CD4-positive, alpha-beta T cell (primary cell): ENCODE results near the gene KAZALD1. TPM values are rescaled to one million over a fixed set of nuclear protein-coding genes. Genes with fewer than 3 reads are reported as not detected.
"Not testable (repeated sequence)": the region's sequence is repeated elsewhere in the genome, so short reads cannot be mapped to it uniquely, and the experiment has no call there.

Source experiments
- ATAC-seq: fragments of 200-7000 bp; cut with Tn5 transposase; one replicate; pipeline ENCODE4 v1.10.0; 2022; ENCODE audit warnings: mild to moderate bottlenecking; ENCODE audit not compliant: poor library complexity
- CTCF ChIA-PET: fragments of 350-600 bp; sonication (Branson Sonifier 250); formaldehyde crosslinking; loops from one replicate; lab custom pipeline; 2021; ENCODE audit warnings: antibody characterized with exemption, inconsistent platforms; lab: Charles Lee
- POLR2A ChIA-PET: fragments of 350-600 bp; sonication (Branson Sonifier 250); formaldehyde crosslinking; loops from one replicate; lab custom pipeline; 2021; ENCODE audit warnings: antibody characterized with exemption, inconsistent platforms; lab: Charles Lee
- DNase-seq, 14 experiments: peaks; one replicate each; pipeline ENCODE4 v3.0.0-alpha.2; 2013 to 2020; ENCODE audit warnings: mixed read lengths in 2 of 14
- H3K27ac ChIP-seq, 2 donors: one replicate each; pipeline versions ENCODE4 v1.5.1 to v1.7.0; 2013; ENCODE audit warnings: low read length in 2 of 2, low read depth in 1 of 2, mild to moderate bottlenecking in 1 of 2
- H3K27me3 ChIP-seq, 2 experiments: 1 replicate in 1 of 2; 2 replicates in 1 of 2; pipeline versions ENCODE4 v1.6.1 to v1.7.0; 2013; ENCODE audit warnings: low read length in 2 of 2, control low read depth in 1 of 2, mild to moderate bottlenecking in 1 of 2, moderate library complexity in 1 of 2; ENCODE audit not compliant: insufficient read depth in 2 of 2, control insufficient read depth in 1 of 2
- H3K36me3 ChIP-seq: one replicate; pipeline ENCODE4 v1.6.1; 2013; ENCODE audit warnings: low read length, control low read depth; ENCODE audit not compliant: insufficient read depth
- H3K4me1 ChIP-seq: one replicate; pipeline ENCODE4 v1.6.1; 2013; ENCODE audit warnings: low read length, control low read depth; ENCODE audit not compliant: insufficient read depth
- H3K4me3 ChIP-seq: one replicate; pipeline ENCODE4 v1.5.1; 2013; ENCODE audit warnings: mild to moderate bottlenecking, low read length, moderate library complexity
- H3K9me3 ChIP-seq, 2 experiments: 1 replicate in 1 of 2; 2 replicates in 1 of 2; pipeline versions ENCODE4 v1.6.1 to v1.7.0; 2013; ENCODE audit warnings: low read length in 2 of 2, mild to moderate bottlenecking in 2 of 2, control low read depth in 1 of 2, moderate library complexity in 1 of 2; ENCODE audit not compliant: control insufficient read depth in 1 of 2, insufficient read depth in 1 of 2
- H3K27ac Mint-ChIP-seq: one replicate; pipeline ENCODE4 v1.8.0; 2020; ENCODE audit warnings: mixed read lengths
- H3K27me3 Mint-ChIP-seq: one replicate; pipeline ENCODE4 v1.8.0; 2021; ENCODE audit warnings: mixed read lengths
- H3K36me3 Mint-ChIP-seq: one replicate; pipeline ENCODE4 v1.8.0; 2021; ENCODE audit warnings: low read depth, mixed read lengths
- H3K4me1 Mint-ChIP-seq: one replicate; pipeline ENCODE4 v1.8.0; 2021; ENCODE audit warnings: low read depth, mixed read lengths
- H3K4me3 Mint-ChIP-seq: one replicate; pipeline ENCODE4 v1.8.0; 2020; ENCODE audit warnings: mild to moderate bottlenecking, mixed read lengths
- H3K9me3 Mint-ChIP-seq: one replicate; pipeline ENCODE4 v1.8.0; 2020; ENCODE audit warnings: mixed read lengths
- intact Hi-C, 2 experiments: fragments of 100-400 bp; cut with DNase I in 1 of 2; cut with micrococcal nuclease in 1 of 2; formaldehyde crosslinking; loops; one replicate each; pipeline versions ENCODE4 v1.15.1 to v1.9.0; 2023 to 2025; cut with DNase I, micrococcal nuclease
- total RNA-seq, 174 experiments: library from RNA in 2 of 174; stranded (reverse) in 2 of 174; gene quantifications; one replicate each; pipeline ENCODE4 v1.2.3 and lab custom pipeline; 2021 to 2026
- TF ChIP-seq, protein P1 (sequence below): fragments of 200-600 bp; IDR thresholded peaks from one replicate; pipeline ENCODE4 v1.8.0; 2022; ENCODE audit warnings: antibody characterized with exemption, mild to moderate bottlenecking

The KAZALD1 gene
- total RNA-seq, 2 experiments from 2014 or later, result not detected

- H3K9me3 ChIP-seq, result no peaks in the 10 kb centered on the region
- CTCF ChIA-PET, result interaction anchor here (0.5 to 3.5 kb wide), 13 partner anchors 9 to 660 kb away, joined by 3 to 28 read pairs (median 4); partner anchors contain the start of genes HIF1AN and LZTS2
- H3K27me3 ChIP-seq, result no peaks in the 10 kb centered on the region
- peak overlapping the region; percentile 99 for H3K4me3 ChIP-seq
- H3K36me3 ChIP-seq, result peaks cover 26% of the 10 kb centered on the region
- intact Hi-C loops, result loop anchor here (1.0 to 5.0 kb wide), 2 partner anchors 34 to 35 kb away; no protein-coding TSS in a partner anchor
- DNase-seq, result peak; percentile 55 to 93 (median 80)
- peak overlapping the region; percentile 97 for H3K27ac Mint-ChIP-seq
- no peaks in the 10 kb centered on the region for H3K9me3 Mint-ChIP-seq
- POLR2A ChIA-PET, result interaction anchor here (0.9 to 3.2 kb wide), 8 partner anchors 10 to 119 kb away, joined by 3 to 48 read pairs (median 4); partner anchors contain the start of genes KAZALD1, LZTS2 and SLF2
- peaks cover 19% of the 10 kb centered on the region for H3K4me1 Mint-ChIP-seq
- H3K27ac ChIP-seq, result peak overlapping the region; percentile 93 to 97
- H3K4me3 Mint-ChIP-seq, result peak overlapping the region; percentile 95
- peaks cover 35% of the 10 kb centered on the region for H3K36me3 Mint-ChIP-seq
- H3K27me3 Mint-ChIP-seq, result no peaks in the 10 kb centered on the region
- ATAC-seq, result peak; percentile 59
- TF ChIP-seq, protein P1, sequence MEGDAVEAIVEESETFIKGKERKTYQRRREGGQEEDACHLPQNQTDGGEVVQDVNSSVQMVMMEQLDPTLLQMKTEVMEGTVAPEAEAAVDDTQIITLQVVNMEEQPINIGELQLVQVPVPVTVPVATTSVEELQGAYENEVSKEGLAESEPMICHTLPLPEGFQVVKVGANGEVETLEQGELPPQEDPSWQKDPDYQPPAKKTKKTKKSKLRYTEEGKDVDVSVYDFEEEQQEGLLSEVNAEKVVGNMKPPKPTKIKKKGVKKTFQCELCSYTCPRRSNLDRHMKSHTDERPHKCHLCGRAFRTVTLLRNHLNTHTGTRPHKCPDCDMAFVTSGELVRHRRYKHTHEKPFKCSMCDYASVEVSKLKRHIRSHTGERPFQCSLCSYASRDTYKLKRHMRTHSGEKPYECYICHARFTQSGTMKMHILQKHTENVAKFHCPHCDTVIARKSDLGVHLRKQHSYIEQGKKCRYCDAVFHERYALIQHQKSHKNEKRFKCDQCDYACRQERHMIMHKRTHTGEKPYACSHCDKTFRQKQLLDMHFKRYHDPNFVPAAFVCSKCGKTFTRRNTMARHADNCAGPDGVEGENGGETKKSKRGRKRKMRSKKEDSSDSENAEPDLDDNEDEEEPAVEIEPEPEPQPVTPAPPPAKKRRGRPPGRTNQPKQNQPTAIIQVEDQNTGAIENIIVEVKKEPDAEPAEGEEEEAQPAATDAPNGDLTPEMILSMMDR, result no peak
- H3K4me1 ChIP-seq, result peaks cover 38% of the 10 kb centered on the region
Observed at GRCh38 chr10:101031796-101032636, 29.8 kb upstream of the KAZALD1 start.

DNA sequence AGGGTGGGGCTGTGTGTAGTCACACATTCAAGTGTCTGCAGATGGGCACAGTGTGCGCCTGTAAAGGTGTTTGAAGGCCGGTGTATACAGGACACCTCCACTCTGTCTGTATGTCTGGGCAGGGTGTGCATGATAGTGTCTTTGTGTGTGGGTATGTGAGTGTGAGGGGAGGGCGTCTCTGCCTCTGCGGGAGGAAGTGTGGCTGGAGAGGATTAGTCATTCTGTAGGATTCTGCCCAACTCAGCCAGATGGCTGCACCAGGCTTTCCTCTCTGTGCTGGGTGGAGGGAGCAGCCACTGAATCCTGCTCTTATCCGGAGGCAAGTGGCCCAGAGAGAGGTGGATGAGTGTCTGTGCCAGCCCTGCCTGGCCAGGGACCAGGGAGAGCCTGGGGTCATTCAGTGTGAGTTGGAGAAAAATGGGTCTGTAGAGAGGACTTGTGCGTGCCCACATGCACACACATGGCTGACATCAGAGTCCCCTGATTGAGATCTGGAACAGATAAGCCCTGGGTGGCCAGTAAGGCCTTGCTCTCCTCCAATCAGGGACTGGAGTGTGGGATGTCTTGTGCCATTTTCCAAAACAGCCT, 29.1 kb upstream of the KAZALD1 start:
- peaks cover 38% of the 10 kb centered on the region for H3K4me1 ChIP-seq
- peaks cover 19% of the 10 kb centered on the region for H3K4me1 Mint-ChIP-seq
- H3K4me3 Mint-ChIP-seq, result peak overlapping the region; percentile 95
- ChIA-PET CTCF (interaction anchor here (2.2 to 3.5 kb wide), 4 partner anchors 9 to 33 kb away, joined by 7 to 28 read pairs (median 19); partner anchors contain the start of gene LZTS2), POLR2A (interaction anchor here (0.8 to 3.2 kb wide), 8 partner anchors 9 to 120 kb away, joined by 3 to 48 read pairs (median 4); partner anchors contain the start of genes KAZALD1, LZTS2 and SLF2)
- no peaks in the 10 kb centered on the region for H3K27me3 ChIP-seq
- no peaks in the 10 kb centered on the region for H3K27me3 Mint-ChIP-seq
- DNase-seq (peak in 12 of 14 experiments; percentile 26 to 74 (median 51)), ATAC-seq (peak; percentile 18)
- intact Hi-C loops, result loop anchor here (5.0 kb wide), 1 partner anchor 35 kb away; no protein-coding TSS in a partner anchor
- peaks cover 33% of the 10 kb centered on the region for H3K36me3 ChIP-seq
- no peaks in the 10 kb centered on the region for H3K9me3 Mint-ChIP-seq
- H3K36me3 Mint-ChIP-seq, result peaks cover 42% of the 10 kb centered on the region
- peak overlapping the region; percentile 97 for H3K27ac Mint-ChIP-seq
- no peaks in the 10 kb centered on the region for H3K9me3 ChIP-seq
- peak overlapping the region; percentile 99 for H3K4me3 ChIP-seq
- TF ChIP-seq, protein P1, result no peak
- peak overlapping the region; percentile 93 to 97 for H3K27ac ChIP-seq

DNA sequence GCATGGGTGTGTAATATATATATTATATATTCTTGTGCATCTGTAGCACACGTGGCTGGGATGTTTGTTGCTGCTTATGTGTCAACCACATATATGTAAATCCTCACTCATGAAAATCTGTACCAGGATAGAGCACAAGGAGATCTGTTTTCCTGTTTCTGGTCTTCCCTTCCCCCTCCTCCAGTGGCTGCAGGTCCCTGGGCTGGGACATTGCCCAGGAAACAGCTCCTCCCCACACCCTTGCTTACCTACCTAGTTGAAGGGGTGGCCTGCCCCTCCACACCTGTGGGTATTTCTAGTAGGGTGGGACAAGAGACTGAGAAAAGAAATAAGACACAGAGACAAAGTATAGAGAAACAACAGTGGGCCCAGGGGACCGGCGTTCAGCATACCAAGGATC, 28.5 kb upstream of the KAZALD1 start:
- H3K4me3 ChIP-seq, result peak overlapping the region; percentile 99
- ChIA-PET POLR2A (interaction anchor here (0.8 to 1.4 kb wide), 2 partner anchors 33 to 120 kb away, joined by 3 to 5 read pairs; partner anchors contain the start of gene SLF2), CTCF (interaction anchor here (3.4 to 3.5 kb wide), 2 partner anchors 8 to 17 kb away, joined by 27 to 28 read pairs; no protein-coding TSS in a partner anchor)
- H3K4me1 ChIP-seq, result peaks cover 38% of the 10 kb centered on the region
- H3K9me3 ChIP-seq, result no peaks in the 10 kb centered on the region
- peaks cover 19% of the 10 kb centered on the region for H3K4me1 Mint-ChIP-seq
- ATAC-seq (no peak), DNase-seq (no peak)
- no peaks in the 10 kb centered on the region for H3K27me3 ChIP-seq
- peaks cover 48% of the 10 kb centered on the region for H3K36me3 Mint-ChIP-seq
- peak overlapping the region; percentile 97 for H3K27ac Mint-ChIP-seq
- peak overlapping the region in 1 of 2 donors; percentile 59 for H3K27ac ChIP-seq
- TF ChIP-seq, protein P1, result no peak
- intact Hi-C loops, result loop anchor here (5.0 kb wide), 1 partner anchor 34 kb away; no protein-coding TSS in a partner anchor
- no peaks in the 10 kb centered on the region for H3K9me3 Mint-ChIP-seq
- H3K36me3 ChIP-seq, result peaks cover 39% of the 10 kb centered on the region
- peak overlapping the region; percentile 95 for H3K4me3 Mint-ChIP-seq
- no peaks in the 10 kb centered on the region for H3K27me3 Mint-ChIP-seq

- peaks cover 50% of the 10 kb centered on the region for H3K36me3 ChIP-seq
- H3K27me3 Mint-ChIP-seq, H3K4me3 ChIP-seq, H3K27ac ChIP-seq, POLR2A ChIA-PET, H3K27me3 ChIP-seq, H3K9me3 ChIP-seq, H3K4me3 Mint-ChIP-seq, H3K9me3 Mint-ChIP-seq, ATAC-seq, DNase-seq: not testable (repeated sequence)
- H3K36me3 Mint-ChIP-seq, result peaks cover 57% of the 10 kb centered on the region
- H3K27ac Mint-ChIP-seq, result peak overlapping the region; percentile 12
- H3K4me1 ChIP-seq, result peaks cover 38% of the 10 kb centered on the region
- H3K4me1 Mint-ChIP-seq, result peaks cover 19% of the 10 kb centered on the region
- intact Hi-C loops, result loop anchor here (5.0 kb wide), 1 partner anchor 33 kb away; no protein-coding TSS in a partner anchor
- CTCF ChIA-PET, result interaction anchor here (1.2 to 1.7 kb wide), 3 partner anchors 13 to 20 kb away, joined by 4 to 5 read pairs (median 5); no protein-coding TSS in a partner anchor
Observed at GRCh38 chr10:101034404-101034803, 27.4 kb upstream of the KAZALD1 start.
